ENCODE data around the gene VEGFC.

The VEGFC gene

DNA sequence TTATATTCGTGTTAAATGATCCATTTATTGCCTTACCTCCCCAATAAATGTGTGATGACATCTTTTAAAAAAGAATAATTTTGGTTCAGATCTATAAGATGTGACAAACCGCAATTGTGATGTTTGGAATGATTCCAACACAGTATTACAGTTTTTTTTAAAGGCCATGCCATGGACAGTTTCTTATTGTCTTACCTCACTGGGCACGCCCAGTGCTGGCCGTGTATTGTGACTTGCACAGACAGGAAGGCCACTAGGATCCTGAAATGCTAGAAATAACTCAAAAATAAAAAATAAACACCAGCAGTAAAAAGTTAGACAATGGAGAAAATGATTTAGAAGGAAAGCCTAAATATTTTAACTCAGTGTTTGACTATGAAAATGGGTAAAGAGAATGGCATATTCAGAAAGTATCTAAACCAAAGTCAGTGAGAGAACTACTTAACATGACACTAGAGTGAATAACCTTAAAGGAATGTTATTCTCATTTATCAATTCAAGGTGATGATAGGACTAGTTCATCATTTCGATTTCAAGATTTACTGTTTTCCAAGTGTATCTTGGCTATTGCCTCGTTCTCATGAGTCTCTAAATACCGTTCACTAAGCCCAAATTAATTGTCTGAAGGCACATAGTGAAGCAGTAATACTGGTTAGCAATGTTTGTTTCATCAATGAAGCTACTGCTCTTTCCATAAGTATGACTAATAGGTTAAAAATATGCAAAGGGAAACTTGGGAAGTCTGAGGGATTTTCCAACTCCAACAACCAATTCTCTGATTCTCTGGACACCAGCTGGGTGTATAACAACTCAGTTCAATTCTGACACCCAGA, 46.1 kb upstream of the VEGFC start:
- no peaks in the 10 kb centered on the region for H3K27me3 ChIP-seq (ENCODE audit: insufficient read depth, poor library complexity, severe bottlenecking)
- no peak overlapping the region for H3K27ac ChIP-seq (replicated peaks)
- DNase-seq (ENCODE audit: low read depth in 1 of 2, low spot score in 1 of 2): no peak
- TF ChIP-seq, protein P1, sequence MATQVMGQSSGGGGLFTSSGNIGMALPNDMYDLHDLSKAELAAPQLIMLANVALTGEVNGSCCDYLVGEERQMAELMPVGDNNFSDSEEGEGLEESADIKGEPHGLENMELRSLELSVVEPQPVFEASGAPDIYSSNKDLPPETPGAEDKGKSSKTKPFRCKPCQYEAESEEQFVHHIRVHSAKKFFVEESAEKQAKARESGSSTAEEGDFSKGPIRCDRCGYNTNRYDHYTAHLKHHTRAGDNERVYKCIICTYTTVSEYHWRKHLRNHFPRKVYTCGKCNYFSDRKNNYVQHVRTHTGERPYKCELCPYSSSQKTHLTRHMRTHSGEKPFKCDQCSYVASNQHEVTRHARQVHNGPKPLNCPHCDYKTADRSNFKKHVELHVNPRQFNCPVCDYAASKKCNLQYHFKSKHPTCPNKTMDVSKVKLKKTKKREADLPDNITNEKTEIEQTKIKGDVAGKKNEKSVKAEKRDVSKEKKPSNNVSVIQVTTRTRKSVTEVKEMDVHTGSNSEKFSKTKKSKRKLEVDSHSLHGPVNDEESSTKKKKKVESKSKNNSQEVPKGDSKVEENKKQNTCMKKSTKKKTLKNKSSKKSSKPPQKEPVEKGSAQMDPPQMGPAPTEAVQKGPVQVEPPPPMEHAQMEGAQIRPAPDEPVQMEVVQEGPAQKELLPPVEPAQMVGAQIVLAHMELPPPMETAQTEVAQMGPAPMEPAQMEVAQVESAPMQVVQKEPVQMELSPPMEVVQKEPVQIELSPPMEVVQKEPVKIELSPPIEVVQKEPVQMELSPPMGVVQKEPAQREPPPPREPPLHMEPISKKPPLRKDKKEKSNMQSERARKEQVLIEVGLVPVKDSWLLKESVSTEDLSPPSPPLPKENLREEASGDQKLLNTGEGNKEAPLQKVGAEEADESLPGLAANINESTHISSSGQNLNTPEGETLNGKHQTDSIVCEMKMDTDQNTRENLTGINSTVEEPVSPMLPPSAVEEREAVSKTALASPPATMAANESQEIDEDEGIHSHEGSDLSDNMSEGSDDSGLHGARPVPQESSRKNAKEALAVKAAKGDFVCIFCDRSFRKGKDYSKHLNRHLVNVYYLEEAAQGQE (IDR thresholded peaks at IDR 0.05; ENCODE audit: insufficient replicate concordance, low read depth): no peak
- TF ChIP-seq POLR2AphosphoS5 (IDR thresholded peaks at IDR 0.05; ENCODE audit: low read depth) (no peak), GABPA (IDR thresholded peaks at IDR 0.05; ENCODE audit: low read depth) (no peak), SPI1 (IDR thresholded peaks at IDR 0.05; ENCODE audit: borderline replicate concordance, low read depth) (no peak)
- TF ChIP-seq, protein P2, sequence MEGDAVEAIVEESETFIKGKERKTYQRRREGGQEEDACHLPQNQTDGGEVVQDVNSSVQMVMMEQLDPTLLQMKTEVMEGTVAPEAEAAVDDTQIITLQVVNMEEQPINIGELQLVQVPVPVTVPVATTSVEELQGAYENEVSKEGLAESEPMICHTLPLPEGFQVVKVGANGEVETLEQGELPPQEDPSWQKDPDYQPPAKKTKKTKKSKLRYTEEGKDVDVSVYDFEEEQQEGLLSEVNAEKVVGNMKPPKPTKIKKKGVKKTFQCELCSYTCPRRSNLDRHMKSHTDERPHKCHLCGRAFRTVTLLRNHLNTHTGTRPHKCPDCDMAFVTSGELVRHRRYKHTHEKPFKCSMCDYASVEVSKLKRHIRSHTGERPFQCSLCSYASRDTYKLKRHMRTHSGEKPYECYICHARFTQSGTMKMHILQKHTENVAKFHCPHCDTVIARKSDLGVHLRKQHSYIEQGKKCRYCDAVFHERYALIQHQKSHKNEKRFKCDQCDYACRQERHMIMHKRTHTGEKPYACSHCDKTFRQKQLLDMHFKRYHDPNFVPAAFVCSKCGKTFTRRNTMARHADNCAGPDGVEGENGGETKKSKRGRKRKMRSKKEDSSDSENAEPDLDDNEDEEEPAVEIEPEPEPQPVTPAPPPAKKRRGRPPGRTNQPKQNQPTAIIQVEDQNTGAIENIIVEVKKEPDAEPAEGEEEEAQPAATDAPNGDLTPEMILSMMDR (IDR thresholded peaks at IDR 0.05; ENCODE audit: insufficient read depth, low read length): no peak
- no peak overlapping the region for H3K4me3 ChIP-seq (replicated peaks; ENCODE audit: insufficient read depth, low read length)

DNA sequence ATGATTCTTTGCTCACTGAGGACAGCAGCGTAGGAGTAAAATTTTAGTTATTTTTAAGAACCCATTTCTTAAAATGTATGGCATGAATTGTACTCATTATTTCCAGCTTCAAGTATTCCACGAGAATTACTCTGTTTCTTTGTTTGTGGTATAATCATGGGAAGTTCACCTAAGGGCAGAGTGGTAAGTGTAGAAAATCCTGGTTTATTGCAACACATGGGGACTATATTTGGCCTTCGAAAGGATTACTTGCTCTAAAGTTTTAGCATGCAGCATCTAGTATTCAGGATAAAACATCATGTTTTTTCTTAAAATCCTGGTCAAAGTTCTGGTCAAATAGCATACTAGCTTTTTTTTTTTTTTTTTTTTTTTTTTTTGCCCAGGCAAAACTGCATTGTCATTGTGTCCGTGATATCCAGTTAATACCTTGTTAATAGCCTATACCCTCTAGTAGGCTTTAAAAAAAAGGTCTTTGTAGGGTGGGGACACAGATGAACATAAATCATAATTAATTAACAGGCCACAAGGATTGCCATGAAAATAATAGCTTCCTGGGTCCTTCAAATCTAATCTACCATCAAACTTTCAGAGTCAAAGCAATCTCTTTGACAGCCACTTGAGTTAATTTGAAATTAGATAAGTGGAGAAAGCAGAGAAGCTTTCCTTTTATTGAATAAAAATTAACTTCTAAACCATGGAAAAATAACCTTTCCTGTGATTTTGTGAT, 44.6 kb upstream of the VEGFC start:
- no peaks in the 10 kb centered on the region for H3K27me3 ChIP-seq (ENCODE audit: insufficient read depth, poor library complexity, severe bottlenecking)
- no peak overlapping the region for H3K4me3 ChIP-seq (replicated peaks; ENCODE audit: insufficient read depth, low read length)
- no peak for DNase-seq (ENCODE audit: low read depth in 1 of 2, low spot score in 1 of 2)
- TF ChIP-seq POLR2AphosphoS5 (IDR thresholded peaks at IDR 0.05; ENCODE audit: low read depth) (no peak), GABPA (IDR thresholded peaks at IDR 0.05; ENCODE audit: low read depth) (no peak), SPI1 (IDR thresholded peaks at IDR 0.05; ENCODE audit: borderline replicate concordance, low read depth) (no peak)
- TF ChIP-seq, protein P2 (IDR thresholded peaks at IDR 0.05; ENCODE audit: insufficient read depth, low read length): no peak
- TF ChIP-seq, protein P1 (IDR thresholded peaks at IDR 0.05; ENCODE audit: insufficient replicate concordance, low read depth): no peak
- H3K27ac ChIP-seq (replicated peaks): no peak overlapping the region

DNA sequence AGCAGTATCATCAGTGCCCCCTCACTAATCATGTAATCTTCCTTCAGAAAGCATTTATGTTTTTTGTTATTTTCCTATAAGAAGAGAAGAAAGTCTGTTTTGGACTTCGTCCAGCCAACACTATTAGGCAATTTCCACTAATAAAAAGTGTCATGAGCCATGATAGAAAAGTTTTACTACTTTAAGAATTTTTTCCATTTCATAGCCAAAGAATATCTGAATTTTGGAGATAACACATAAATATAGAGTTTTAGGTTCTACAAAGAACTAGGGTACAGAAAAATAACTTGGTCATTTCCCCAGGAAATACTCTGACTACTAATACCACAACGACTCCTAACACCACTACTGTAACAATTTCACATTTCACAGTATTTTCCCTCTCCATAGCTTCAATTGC, 41.8 kb upstream of the VEGFC start:
- no peak for DNase-seq (ENCODE audit: low read depth in 1 of 2, low spot score in 1 of 2)
- H3K4me3 ChIP-seq (replicated peaks; ENCODE audit: insufficient read depth, low read length): no peak overlapping the region
- no peak overlapping the region for H3K27ac ChIP-seq (replicated peaks)
- TF ChIP-seq, protein P1 (IDR thresholded peaks at IDR 0.05; ENCODE audit: insufficient replicate concordance, low read depth): no peak
- no peak for TF ChIP-seq GABPA (IDR thresholded peaks at IDR 0.05; ENCODE audit: low read depth)
- TF ChIP-seq POLR2AphosphoS5 (IDR thresholded peaks at IDR 0.05; ENCODE audit: low read depth): no peak
- TF ChIP-seq SPI1 (IDR thresholded peaks at IDR 0.05; ENCODE audit: borderline replicate concordance, low read depth): no peak
- TF ChIP-seq, protein P2 (IDR thresholded peaks at IDR 0.05; ENCODE audit: insufficient read depth, low read length): no peak
- no peaks in the 10 kb centered on the region for H3K27me3 ChIP-seq (ENCODE audit: insufficient read depth, poor library complexity, severe bottlenecking)
